Hepatocyte (in vitro differentiated cells): ENCODE data around the gene TRMT61B. TPM values are rescaled to one million over a fixed set of nuclear protein-coding genes. Genes with fewer than 3 reads are reported as not detected.

Source experiments
- DNase-seq: peaks from one replicate; pipeline ENCODE4 v3.0.0-alpha.2; 2016; ENCODE audit warnings: low spot score
- H2AFZ ChIP-seq: fragments of 200-600 bp; sonication (generic); 2 replicates; pipeline ENCODE4 v1.6.0; 2016; ENCODE audit warnings: antibody characterized with exemption, mild to moderate bottlenecking
- H3K27ac ChIP-seq: fragments of 200-600 bp; sonication (generic); 2 replicates; pipeline ENCODE4 v1.5.1; 2016; ENCODE audit warnings: mild to moderate bottlenecking
- H3K27me3 ChIP-seq: fragments of 200-600 bp; sonication (generic); 2 replicates; pipeline ENCODE4 v1.6.1; 2016
- H3K36me3 ChIP-seq: fragments of 200-600 bp; sonication (generic); replicated peaks from 2 replicates; pipeline ENCODE4 v1.5.1; 2016; ENCODE audit warnings: low read depth; ENCODE audit not compliant: insufficient read depth
- H3K4me1 ChIP-seq: fragments of 200-600 bp; sonication (generic); 2 replicates; pipeline ENCODE4 v1.5.1; 2016; ENCODE audit warnings: mild to moderate bottlenecking, moderate library complexity; ENCODE audit not compliant: insufficient read depth
- H3K4me2 ChIP-seq: fragments of 200-600 bp; sonication (generic); 2 replicates; pipeline ENCODE4 v1.6.0; 2016
- H3K4me3 ChIP-seq: fragments of 200-600 bp; sonication (generic); 2 replicates; pipeline ENCODE4 v1.5.1; 2016; ENCODE audit warnings: mild to moderate bottlenecking
- H3K79me2 ChIP-seq: fragments of 200-600 bp; sonication (generic); 2 replicates; pipeline ENCODE4 v1.6.0; 2017; ENCODE audit warnings: mild to moderate bottlenecking
- H3K9me2 ChIP-seq: fragments of 200-600 bp; sonication (generic); replicated peaks from 2 replicates; pipeline ENCODE4 v1.6.0; 2017; ENCODE audit warnings: mild to moderate bottlenecking; ENCODE audit not compliant: insufficient read depth
- H3K9me3 ChIP-seq: fragments of 200-600 bp; sonication (generic); 2 replicates; pipeline ENCODE4 v1.5.1; 2016; ENCODE audit warnings: low read depth, mild to moderate bottlenecking
- H4K20me1 ChIP-seq: fragments of 200-600 bp; sonication (generic); 2 replicates; pipeline ENCODE4 v1.6.0; 2016; ENCODE audit warnings: mild to moderate bottlenecking; ENCODE audit not compliant: insufficient read depth, poor library complexity, severe bottlenecking
- CTCF ChIP-seq: fragments of 200-600 bp; sonication (generic); IDR thresholded peaks from 2 replicates; pipeline ENCODE4 v1.5.1; 2016; ENCODE audit warnings: antibody characterized with exemption, mild to moderate bottlenecking; ENCODE audit not compliant: poor library complexity
- EZH2 ChIP-seq: fragments of 200-600 bp; sonication (generic); IDR thresholded peaks from 2 replicates; pipeline ENCODE4 v1.6.1; 2016; ENCODE audit warnings: antibody characterized with exemption, mild to moderate bottlenecking, borderline replicate concordance
- EZH2phosphoT487 ChIP-seq: fragments of 200-600 bp; sonication (generic); IDR thresholded peaks from one replicate; pipeline ENCODE4 v1.6.1; 2018; ENCODE audit warnings: antibody characterized with exemption, mild to moderate bottlenecking, low read depth, moderate library complexity; ENCODE audit not compliant: unreplicated experiment, severe bottlenecking
- WGBS: methylation state at CpG from one replicate; pipeline ENCODE4 v1.1.6; 2016; ENCODE audit warnings: low lambda C conversion rate; ENCODE audit errors: missing lambda C conversion rate; 5-methylcytosine and 5-hydroxymethylcytosine counted together
- polyA plus RNA-seq: library from polyadenylated mRNA; unstranded; fragments of >200 nt; fragmentation: Nextera tagmentation; extraction: Ambion mirVana; gene quantifications from 2 replicates; pipeline ENCODE4 v1.2.1, GENCODE V29; 2016
- total RNA-seq: library from RNA; depleted of rRNA; stranded (reverse); fragments of >200 nt; gene quantifications from 2 replicates; pipeline ENCODE4 v1.2.3, GENCODE V29; 2014

TRMT61B gene
- total and polyA plus RNA-seq, 2 experiments from 2014 or later = 11.2 to 17.0 TPM

DNA sequence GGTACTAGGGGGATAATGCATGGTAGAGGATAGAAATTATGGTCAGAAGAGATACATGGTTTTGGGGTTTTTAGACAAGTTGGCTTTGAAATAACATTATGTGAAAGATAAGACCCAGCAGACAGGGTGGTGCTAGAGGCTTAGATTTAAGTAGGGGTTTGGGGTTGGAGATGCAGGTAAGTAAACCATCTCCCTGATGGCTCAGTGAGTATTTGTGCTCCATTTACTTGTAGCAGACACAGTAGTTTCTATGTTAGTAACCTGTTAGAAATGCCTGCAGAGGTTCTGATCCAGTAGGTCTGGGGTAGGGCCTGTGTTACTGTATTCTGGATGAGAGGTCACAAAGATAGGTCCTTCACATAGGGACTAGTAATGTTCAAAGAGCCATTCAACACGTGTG, 38.1 kb upstream of the TRMT61B start:
- Histone ChIP-seq H3K79me2 (peaks cover 63% of the 10 kb centered on the region), H2AFZ (no peak overlapping the region), H3K9me2 (no peaks in the 10 kb centered on the region), H3K36me3 (no peaks in the 10 kb centered on the region), H3K27me3 (no peaks in the 10 kb centered on the region), H3K9me3 (no peaks in the 10 kb centered on the region), H3K27ac (no peak overlapping the region), H4K20me1 (peaks cover 5% of the 10 kb centered on the region), H3K4me1 (peaks cover 3% of the 10 kb centered on the region), H3K4me2 (no peak overlapping the region), H3K4me3 (no peak overlapping the region)
- no peak for DNase-seq
- WGBS = 0% methylated on average over 1 of the region's 1 CpG
- TF ChIP-seq CTCF (no peak), EZH2phosphoT487 (no peak), EZH2 (no peak)

DNA sequence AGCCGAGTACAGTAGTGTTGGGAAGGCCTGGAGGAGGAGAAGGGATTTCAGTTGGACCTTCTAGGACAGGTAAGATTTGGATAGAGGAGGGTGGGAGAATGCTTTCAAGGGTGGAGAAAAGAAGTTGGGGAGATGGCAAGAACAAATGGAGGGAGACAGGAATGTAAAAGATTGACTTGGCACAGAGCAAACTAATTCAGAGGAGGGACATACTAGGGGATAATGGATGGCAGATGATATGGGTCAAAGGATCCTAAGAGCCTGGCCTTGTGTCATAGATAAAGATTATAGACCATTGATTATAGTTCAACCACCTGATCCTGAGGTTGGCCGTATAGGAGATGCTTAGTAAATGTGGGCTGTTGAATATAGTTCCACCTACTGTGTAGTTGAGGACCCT, 36.7 kb upstream of the TRMT61B start:
- H3K36me3 ChIP-seq = no peaks in the 10 kb centered on the region
- 100% methylated on average over 2 of the region's 2 CpGs for WGBS
- peaks cover 73% of the 10 kb centered on the region for H3K79me2 ChIP-seq
- no peak overlapping the region for H2AFZ ChIP-seq
- no peak overlapping the region for H3K27ac ChIP-seq
- no peak for DNase-seq
- H4K20me1 ChIP-seq = peaks cover 14% of the 10 kb centered on the region
- no peaks in the 10 kb centered on the region for H3K9me3 ChIP-seq
- H3K4me3 ChIP-seq = no peak overlapping the region
- no peak overlapping the region for H3K4me2 ChIP-seq
- H3K9me2 ChIP-seq = no peaks in the 10 kb centered on the region
- H3K27me3 ChIP-seq = no peaks in the 10 kb centered on the region
- H3K4me1 ChIP-seq = peaks cover 3% of the 10 kb centered on the region
- TF ChIP-seq EZH2phosphoT487 (no peak), CTCF (no peak), EZH2 (no peak)

DNA sequence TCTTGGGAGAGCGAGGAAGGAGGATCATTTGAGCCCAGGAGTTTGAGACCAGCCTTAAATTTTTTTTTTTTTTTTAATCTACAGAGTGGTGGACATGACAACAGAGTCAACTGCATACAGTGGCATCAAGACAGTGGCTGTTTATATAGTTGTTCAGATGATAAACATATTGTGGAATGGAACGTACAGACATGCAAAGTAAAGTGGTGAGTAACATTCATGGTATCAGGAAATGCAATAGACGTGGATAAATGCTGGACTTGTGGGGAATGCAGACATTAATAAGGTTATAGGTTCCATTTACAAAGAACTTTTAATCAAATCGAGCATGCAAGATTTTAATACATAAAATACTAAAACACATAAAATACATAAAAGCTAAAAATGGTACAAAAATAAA, 36.3 kb upstream of the TRMT61B start:
- H3K27ac ChIP-seq = no peak overlapping the region
- no peaks in the 10 kb centered on the region for H3K36me3 ChIP-seq
- peaks cover 19% of the 10 kb centered on the region for H4K20me1 ChIP-seq

More for the DNA sequence above, 36.3 kb upstream of the TRMT61B start:
- DNase-seq = no peak
- Histone ChIP-seq H3K4me1 (peaks cover 3% of the 10 kb centered on the region), H3K27me3 (no peaks in the 10 kb centered on the region), H3K9me2 (no peaks in the 10 kb centered on the region), H3K79me2 (peaks cover 76% of the 10 kb centered on the region), H3K9me3 (no peaks in the 10 kb centered on the region), H3K4me2 (no peak overlapping the region), H2AFZ (no peak overlapping the region), H3K4me3 (no peak overlapping the region)
- 95% methylated on average over 4 of the region's 4 CpGs for WGBS
- TF ChIP-seq EZH2phosphoT487 (no peak), CTCF (no peak), EZH2 (no peak)
